ENCODE data around the gene RPTOR. TPM values are rescaled to one million over a fixed set of nuclear protein-coding genes. Genes with fewer than 3 reads are reported as not detected.

Gene RPTOR
- total RNA-seq, 1 experiment from 2014 or later = 25.1 TPM

DNA sequence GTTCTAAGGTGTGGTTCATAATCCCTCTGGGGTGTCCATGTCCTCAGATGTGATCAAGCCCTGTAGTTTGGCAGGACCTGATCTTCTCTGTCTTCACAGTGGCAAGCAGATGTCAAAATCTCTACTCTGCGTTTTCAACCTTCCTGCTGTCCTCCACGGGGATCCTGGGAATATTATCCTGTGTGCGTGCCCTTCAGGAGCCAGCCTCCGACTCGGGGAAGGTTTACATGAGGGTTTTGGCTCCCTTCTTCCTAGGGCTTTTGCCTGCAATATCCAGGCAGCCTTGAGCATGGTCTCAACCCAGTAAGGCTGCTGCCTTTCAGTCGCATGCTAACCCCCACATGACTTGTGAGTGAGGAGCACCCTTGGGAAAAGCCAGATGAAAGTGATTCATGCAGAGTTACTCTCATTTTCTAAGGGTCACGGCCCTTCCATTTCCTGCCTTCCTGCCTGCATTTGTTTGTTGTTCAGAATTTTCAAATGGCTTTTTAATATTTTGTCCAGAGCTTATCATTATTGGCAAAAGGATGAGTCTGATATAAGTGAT, 244.8 kb downstream of the RPTOR start:
- Histone ChIP-seq H4K5ac (ENCODE audit: insufficient read length, low read depth, low read length) (no peak overlapping the region), H3K56ac (ENCODE audit: insufficient read length, low read depth, low read length) (no peak overlapping the region), H3K79me2 (ENCODE audit: insufficient read depth, low read length) (no peaks in the 10 kb centered on the region), H3K4me1 (ENCODE audit: insufficient read depth, low read length) (no peaks in the 10 kb centered on the region), H3K79me1 (ENCODE audit: insufficient read depth, low read depth, low read length, poor library complexity, severe bottlenecking) (no peaks in the 10 kb centered on the region), H3K23me2 (ENCODE audit: insufficient read length, low read depth, low read length, poor library complexity, severe bottlenecking) (no peaks in the 10 kb centered on the region), H4K8ac (replicated peaks; ENCODE audit: insufficient read length, low read depth, low read length) (no peak overlapping the region), H3K4ac (ENCODE audit: low read depth, low read length) (no peak overlapping the region), H3K23ac (ENCODE audit: insufficient read length, low read depth, low read length) (no peak overlapping the region), H2BK120ac (ENCODE audit: low read depth, low read length, poor library complexity, severe bottlenecking) (no peak overlapping the region), H4K20me1 (ENCODE audit: control insufficient read depth, insufficient read depth, insufficient read length) (no peaks in the 10 kb centered on the region), H4K91ac (ENCODE audit: insufficient read length, low read depth, low read length) (no peak overlapping the region), H2BK20ac (ENCODE audit: low read depth, low read length, poor library complexity, severe bottlenecking) (no peak overlapping the region), H3K27me3 (ENCODE audit: insufficient read depth, low read length) (no peaks in the 10 kb centered on the region), H3K18ac (ENCODE audit: insufficient read length, low read depth, low read length) (no peak overlapping the region), H3K9me3 (ENCODE audit: control insufficient read depth, low read depth, low read length) (no peaks in the 10 kb centered on the region), H3K27ac (ENCODE audit: insufficient read length, low read depth, low read length) (no peak overlapping the region), H2BK12ac (ENCODE audit: insufficient read length, low read depth, low read length) (no peak overlapping the region), H3K14ac (ENCODE audit: insufficient read depth, low read length) (no peak overlapping the region), H3T11ph (ENCODE audit: low read length) (no peak overlapping the region), H2BK5ac (ENCODE audit: insufficient read length, low read length) (no peak overlapping the region), H2AK5ac (ENCODE audit: insufficient read length, low read length) (no peak overlapping the region), H3K4me2 (ENCODE audit: insufficient read depth, insufficient read length, low read length) (no peak overlapping the region), H2AFZ (ENCODE audit: low read length) (no peak overlapping the region), H3K9ac (ENCODE audit: extremely low read depth, insufficient read length, low read length) (no peak overlapping the region), H2BK15ac (ENCODE audit: low read depth, low read length) (no peak overlapping the region)
- H3K27me3 Mint-ChIP-seq (ENCODE audit: low read depth) = no peaks in the 10 kb centered on the region
- no peaks in the 10 kb centered on the region for H3K9me3 Mint-ChIP-seq
- no CpG with 5 or more reads among the region's 7 CpGs for WGBS (ENCODE audit: extremely low coverage, insufficient read length, low lambda C conversion rate)
- no peak overlapping the region for H3K4me3 Mint-ChIP-seq
- peaks cover 0 to 7% (median 2%) of the 10 kb centered on the region in 3 experiments; a peak in 2 of 7 replicates for H3K36me3 Mint-ChIP-seq (ENCODE audit: insufficient read depth in 1 of 3, low read depth in 3 of 3)
- H3K27ac Mint-ChIP-seq = peak overlapping the region in 1 of 3 experiments; percentile 13; a peak in 3 of 7 replicates
- TF ChIP-seq CTCF (conservative IDR thresholded peaks at IDR 0.05) = no peak
- peaks cover 6 to 34% of the 10 kb centered on the region in 2 experiments for H3K4me1 Mint-ChIP-seq
- DNase-seq = peak; percentile 19

Measured in H9 (cell line).